ENCODE results near the gene ILK.

Gene ILK

DNA sequence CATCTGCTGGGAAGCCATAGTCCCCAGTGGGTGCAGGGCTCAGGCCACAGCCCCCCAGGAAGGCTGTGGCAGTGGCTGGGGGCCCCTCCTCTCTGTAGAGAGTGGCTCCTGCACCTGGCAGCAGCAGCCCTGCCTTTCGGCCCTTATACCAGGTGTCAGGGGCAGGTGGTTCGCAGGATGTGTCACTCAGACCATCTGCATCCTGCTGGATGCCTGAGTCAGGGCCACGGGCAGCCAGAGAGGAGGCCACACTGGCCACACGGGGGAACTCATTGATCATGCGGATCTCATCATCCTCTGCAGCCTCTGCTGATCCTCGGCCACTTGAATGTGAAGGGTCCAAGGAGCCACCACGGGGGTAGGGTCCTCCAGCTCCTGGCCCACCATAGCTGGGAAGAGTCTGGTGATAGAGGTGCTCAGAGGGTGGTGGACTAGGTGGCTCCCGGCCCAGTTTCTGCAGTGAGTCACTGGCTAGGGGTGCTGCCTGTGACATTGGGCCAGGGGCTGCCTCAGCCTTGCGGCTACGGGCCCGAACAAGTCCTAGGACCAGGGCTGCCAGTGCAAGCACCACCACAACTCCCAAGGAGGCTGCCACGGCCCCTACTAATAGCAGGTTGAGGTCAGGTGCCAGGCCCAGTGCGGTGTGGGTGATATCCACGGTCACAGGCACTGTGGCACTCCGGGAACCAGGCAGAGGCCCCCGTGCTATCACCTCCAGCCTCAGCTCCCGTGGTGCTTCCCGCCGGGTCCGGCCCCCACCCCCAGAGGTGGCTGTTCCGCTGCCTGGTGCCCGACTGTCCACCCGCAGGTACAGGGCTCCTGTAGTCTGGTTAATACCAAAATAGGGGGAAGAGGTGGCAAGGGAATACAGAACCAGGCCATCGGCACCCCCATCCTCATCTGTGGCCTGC is 18.9 kb downstream of the ILK start:
- no peak for DNase-seq

DNA sequence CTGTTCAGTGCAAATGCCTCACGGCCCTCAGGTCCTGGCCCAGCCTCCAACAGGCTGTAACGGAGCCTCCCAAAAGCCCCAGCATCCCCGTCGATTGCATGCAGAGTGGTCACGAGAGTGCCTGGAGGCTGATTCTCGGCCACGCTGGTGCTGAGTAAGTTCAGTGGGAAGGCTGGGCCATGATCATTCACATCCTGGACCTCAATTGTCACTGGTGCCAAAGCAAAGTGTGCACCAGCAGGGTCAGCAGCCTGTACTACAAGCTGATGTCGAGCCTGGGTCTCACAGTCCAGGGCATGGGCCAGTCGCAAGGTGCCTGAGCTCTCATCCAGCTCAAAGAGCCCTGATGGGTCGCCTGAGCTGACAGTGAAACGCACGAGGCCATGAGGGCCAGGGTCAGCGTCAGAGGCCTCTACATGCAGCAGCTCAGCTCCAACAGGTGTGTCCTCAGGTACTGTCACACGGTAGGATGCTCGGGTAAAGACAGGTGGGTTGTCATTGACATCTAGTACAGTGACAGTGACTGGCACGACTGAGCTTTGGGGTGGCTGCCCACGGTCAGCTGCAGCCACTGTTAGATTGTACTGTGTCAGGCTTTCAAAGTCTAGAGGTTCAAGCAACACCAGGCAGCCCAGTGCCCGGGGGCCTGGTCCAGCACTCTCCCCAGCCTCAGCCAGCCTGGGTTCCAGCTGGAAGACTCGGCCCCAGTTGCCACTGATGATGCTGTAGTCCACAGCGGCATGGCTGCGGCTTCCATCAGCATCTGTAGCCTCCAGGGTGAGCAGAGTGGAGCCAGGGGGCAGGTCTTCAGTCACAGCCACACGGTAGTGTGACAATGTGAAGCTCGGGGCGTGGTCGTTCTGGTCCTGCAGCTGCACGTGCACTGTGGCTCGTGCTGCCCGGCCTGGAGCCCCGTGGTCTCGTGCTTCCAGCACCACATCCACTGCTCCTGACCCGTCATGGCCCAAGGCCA is 20.1 kb downstream of the ILK start:
- no peak for DNase-seq

DNA sequence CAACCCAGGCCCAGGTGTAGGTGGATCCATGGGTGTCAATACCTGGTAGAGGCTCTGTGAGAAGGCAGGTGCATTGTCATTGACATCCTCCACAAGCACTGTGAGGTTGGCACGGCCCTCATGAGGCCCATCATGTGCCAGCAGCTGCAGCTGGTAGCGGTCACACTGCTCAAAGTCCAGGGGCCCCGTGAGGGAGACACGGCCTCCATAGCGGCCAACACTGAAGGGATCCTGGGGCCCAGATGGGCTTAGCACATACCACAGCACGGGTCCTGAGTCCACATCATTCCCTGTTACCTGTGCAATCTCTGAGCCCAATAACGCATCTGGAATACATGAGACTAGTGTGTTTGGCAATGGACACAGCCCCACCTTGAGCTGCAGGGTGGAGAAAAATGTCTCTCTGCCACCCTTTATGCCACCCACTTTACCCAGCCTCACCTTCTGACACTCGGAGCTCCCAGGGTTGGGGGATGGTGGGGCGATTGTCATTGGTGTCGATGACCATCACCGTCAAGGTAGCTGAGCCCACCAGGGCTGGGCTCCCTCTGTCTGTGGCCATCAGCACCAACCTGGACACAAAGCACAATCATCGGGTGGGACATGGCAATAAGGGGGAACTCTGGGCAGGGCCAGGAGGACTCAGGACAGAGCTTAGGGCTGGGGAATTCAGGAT is 21.7 kb downstream of the ILK start:
- DNase-seq, result no peak

DNA sequence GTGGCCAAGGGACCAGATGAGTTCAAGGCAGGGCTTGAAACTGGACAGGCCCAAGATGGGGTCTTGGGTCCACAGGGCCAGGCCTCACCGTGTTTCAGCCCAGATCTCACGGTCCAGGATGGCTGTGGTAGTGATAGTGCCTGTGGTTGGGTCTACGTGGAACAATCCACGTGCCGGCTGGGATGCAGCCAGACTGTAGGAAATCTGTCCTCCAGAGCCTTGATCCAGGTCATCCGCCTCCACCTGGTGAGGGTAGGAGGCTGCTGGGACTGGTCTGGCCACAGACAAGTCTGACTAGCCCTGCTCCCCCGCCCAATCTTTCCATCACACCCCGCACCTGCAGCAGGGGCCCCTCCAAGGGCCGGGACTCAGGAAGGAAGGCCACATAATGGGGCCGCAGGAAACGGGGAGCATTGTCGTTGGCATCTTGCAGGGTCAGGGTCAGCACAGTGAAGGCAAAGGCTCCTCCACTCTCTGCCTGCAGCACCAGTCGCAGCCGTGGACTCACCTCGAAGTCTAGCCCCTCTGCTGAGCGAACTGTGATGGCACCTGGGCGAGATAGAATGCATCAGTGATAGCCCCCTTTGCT is 22.4 kb downstream of the ILK start:
- DNase-seq, result no peak

DNA sequence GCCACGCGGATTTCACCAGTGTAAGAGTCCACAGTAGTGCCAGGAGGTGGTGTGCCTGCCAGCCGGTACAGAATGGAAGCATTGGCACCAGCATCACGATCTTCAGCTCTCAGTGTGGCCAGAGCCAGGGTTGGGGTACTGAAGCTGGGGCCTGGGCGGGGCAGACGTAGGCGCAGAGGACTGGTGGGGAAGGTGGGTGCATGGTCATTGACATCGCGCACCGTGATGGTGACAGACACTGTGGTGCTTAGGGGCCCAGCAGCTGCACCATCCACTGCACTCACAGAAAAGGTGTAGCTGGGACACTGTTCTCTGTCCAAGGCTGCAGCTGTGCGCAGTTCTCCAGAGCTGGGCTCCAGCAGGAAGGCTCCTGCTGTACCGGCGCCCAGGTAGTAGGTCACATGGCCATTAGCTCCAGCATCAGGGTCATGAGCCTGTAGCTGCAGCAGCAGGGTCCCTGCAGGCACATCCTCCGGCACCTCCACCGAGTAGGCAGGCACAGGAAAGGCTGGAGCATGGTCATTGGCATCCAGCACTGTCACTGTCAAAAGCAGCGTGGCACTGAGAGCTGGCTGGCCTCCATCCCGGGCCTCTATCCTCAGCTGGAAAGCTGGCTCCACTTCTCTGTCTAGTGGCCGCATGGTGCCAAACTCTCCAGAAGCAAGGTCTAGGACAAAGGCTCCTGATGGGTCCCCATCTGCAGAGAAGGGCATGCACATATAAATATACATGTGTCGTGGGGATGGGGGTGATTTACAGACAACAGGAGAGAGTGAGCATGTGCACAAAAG is 23.6 kb downstream of the ILK start:
- DNase-seq, result no peak

DNA sequence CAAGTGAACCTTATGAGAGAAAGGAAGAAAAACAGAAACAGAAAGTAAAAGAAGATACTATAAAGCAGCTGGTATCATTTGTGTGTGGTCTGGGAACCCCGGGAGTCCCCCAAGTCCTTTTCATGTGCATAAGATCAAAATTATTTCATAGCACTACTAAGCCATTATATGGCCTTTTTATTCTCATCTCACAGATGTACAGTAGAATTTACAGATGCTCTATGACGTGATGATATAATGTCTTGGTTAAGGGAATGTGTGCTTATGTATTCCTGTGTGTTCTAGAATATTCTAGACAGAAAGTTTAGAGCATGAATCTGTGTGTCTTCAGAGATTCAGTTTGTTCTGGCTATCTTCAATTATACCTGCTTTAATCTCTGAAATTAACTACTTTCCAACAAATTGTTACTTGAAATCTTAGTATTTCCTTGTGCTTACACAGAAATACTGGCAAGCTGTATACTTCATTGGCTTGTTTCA is 24.2 kb downstream of the ILK start:
- peak; percentile 38 for DNase-seq

DNA sequence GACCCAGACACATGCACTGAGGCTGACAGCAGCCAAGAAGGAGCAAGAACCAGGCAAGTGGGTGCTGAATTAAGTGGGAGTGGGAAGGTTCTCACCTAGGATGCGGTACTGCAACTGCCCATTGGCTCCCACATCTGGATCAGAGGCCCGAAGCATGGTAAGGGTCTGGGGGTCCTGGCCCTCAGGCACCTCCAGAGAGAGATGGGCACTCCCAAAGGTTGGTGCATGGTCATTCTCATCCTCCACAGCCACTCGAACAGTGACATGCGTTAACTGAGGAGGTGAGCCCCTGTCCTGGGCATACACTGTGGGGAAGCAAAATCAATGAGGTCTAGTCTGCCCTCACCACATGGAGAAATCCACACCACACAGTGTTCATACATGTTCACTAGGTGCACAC is 25.0 kb downstream of the ILK start:
- DNase-seq, result no peak

DNA sequence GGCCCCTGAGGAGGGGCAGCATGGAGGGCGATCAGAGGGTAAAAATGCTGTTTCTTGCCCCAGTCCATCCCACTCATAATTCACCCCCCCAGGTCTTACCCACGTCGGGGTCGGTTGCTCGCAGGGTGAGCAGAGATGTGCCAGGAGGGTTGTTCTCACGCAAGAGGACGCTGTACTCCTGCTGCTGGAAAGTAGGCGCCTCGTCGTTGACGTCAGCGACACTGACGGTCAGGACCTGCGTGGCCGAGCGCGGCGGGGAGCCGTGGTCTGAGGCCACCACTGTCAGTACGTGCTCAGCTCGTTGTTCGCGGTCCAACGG is 26.0 kb downstream of the ILK start:
- DNase-seq, result no peak

DNA sequence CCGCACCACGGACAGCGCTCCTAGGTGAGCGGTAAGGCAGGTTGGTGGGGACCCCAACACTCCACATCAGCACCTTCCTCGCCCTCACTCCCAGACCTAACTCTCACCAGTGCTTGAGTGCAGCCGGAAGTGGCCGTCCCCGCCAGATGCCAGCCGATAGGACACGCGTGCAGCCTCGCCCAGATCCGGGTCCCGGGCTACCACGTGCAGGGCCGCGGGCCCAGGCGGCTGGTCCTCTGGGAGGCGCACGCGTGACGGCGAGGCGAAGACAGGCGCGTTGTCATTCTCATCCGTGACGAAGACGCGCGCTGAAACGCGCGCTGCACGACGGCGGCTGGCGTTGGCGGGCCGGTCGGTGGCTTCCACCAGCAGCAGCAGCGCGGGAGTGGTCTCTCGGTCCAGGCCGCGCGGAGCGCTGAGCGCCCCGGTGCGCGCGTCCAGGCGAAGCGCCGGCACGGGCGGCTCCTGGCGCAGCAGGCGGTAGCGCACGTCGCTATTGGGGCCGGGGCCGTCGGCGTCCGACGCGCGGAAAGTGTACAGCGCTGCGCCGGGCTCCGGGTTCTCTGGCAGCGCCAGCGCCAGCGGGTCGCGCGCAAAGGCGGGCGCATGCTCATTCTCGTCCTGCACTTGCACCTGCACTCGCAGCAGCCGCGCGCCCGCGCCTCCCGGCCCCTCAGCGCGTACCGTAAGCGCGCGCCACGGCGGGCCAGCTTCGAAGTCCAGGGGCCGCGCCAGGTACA is 26.5 kb downstream of the ILK start:
- no peak for DNase-seq

DNA sequence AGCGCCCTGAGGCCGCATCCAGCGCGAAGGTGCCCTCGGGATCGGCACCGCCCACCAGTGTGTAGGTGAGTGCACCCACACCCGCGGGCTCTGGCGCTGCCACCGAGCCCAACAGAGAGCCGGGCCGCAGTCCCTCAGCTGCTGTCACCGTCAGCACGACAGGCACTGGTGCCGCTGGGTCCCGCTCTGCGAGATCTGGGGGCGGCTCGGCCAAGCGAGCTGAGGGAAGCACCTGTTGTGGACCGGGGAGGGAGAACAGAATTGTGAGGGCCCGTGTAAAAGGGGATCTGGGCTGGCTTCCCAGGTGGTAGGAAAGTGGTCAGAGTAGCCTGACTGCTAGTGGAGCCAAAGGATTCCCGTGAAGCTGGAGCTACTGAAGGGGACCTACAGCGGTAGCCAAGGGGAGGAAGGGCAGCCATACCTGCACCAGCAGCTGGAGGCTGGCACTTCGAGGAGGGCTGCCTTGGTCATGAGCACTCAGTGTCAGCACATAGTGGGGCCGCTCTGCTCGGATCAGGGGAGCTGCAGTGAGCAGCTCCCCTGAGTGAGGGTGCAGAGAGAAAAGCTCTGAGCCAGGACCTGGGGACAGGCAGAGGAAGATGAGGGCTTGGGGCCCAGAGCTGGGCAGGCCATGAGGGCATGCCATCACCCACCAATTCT is 27.2 kb downstream of the ILK start:
- no peak for DNase-seq

DNA sequence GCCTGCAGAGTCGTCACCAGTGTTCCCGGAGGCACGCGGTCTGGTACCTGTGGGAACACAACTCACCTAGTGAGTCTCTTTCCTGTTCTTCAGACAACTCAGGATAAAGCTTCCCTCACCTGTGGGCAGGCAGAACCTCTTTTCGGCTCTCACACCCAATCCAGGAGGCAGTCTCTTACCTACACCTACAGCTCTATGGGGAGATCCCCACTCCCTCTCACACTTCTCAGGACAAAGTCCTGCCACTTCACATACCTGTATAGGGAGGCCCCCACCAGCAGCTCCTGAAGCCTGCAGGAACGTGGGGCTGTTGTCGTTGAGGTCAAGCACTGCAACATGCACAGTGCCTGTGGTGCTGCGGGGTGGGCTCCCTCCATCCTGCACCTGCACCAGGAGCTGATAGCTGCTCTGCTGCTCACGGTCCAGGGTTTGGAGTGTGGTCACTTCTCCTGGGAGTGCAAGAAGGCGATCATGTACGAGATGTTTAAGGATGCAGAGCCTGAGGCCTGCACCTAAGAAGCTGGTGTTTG is 27.9 kb downstream of the ILK start:
- DNase-seq, result no peak

DNA sequence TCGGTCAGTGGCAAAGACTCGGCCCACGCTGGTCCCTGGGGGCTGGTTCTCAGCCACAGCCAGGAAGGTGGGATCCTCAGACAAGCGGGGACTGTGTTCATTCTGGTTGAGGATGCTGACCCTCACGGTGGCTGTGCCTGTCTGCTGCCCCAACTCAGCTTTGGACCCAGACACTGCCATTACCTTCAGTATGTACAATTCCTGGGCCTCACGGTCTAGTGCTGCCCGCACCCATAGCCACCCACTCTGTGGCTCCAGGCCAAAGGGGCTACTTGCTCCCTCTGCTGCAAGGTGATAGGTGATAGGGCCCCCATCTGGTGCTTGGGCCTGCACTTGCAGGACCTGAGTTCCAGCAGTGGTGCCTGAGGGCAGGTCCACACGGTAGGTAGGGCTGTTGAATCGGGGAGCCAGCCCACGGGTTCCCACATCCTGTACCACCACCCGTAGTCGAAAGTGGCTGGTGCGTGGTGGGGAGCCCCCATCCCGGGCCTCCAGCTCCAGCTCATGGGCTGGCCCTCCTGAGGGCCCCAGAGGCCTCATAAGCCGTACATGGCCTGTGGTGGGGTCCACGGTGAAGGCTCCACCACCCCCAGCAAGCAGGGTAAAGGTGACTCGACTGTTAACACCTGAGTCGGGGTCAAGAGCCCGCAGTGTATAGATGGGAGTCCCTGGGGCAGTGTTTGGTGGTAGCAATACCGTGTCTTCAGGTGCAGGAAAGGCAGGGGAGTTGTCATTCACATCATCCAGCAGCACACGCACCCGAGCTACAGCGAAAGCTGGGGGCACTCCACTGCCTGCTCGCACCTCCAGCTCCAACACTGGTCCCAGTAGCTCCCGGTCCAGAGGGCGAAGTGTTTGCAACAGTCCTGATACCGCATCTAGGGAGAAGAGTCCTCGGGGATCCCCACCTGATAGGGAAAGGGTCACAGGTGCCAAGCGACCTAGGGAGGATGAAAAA is 28.8 kb downstream of the ILK start:
- no peak for DNase-seq

DNA sequence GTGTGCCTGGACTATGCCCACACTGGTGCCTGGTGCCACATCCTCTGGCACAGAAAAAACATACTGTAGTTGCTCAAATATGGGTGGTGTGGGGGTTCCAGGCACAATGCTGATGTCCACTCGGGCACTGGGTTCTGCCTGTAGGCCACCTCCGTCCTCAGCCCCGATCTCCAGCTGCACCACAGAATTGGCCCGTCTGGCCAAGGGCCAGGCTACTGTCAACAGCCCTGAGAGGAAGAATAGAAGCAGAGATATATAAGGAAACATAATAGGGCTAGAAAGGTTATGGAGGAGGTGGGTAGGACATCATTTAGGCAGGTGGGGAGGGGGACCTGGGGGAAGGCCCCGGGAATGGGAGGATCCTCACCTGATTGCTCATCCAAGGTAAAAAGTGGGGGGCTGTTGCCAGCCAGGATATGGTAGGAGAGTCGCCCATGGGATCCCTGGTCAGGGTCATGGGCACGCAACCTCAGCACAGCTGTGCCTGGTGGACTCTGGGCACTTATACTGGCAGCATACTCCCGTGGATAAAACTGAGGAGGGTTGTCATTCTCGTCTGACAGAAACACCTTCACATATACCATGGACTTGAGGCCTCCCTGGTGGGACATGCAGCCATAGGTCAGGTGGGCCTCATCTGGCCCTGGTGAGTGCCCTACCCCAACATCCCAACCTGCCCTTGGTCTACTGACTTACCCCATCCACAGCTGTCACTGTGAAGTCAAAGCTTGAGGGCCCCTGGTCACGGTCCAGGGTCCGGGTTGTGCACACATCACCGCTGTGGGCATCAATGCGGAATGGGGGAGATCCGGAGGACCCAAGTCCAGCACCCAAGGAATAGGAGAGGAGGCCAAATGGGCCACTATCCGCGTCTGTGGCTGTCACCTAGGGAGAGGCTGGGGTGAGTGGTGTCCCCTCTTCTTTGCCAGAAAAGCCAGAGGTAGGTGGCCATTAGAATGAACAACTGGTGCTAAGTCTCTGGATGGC is 30.1 kb downstream of the ILK start:
- no peak for DNase-seq

DNA sequence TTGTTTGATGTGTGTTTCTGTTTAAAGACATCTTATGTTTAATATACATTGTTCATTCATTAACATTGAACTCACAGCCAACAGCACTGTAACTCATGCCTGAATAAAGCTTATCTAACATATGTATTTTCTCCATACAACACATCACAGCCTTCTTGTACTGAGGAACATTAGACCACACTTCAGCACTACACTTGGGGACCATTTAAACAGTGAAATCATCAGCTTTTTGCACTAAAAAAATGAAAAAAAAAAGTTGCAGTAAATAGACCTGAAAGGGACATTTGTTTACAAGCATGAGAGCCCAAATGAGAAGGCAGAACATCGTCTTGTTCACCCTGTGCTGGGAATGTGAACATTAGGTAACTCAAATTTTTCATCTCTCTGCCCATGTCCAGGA is 31.0 kb downstream of the ILK start:
- DNase-seq, result no peak

DNA sequence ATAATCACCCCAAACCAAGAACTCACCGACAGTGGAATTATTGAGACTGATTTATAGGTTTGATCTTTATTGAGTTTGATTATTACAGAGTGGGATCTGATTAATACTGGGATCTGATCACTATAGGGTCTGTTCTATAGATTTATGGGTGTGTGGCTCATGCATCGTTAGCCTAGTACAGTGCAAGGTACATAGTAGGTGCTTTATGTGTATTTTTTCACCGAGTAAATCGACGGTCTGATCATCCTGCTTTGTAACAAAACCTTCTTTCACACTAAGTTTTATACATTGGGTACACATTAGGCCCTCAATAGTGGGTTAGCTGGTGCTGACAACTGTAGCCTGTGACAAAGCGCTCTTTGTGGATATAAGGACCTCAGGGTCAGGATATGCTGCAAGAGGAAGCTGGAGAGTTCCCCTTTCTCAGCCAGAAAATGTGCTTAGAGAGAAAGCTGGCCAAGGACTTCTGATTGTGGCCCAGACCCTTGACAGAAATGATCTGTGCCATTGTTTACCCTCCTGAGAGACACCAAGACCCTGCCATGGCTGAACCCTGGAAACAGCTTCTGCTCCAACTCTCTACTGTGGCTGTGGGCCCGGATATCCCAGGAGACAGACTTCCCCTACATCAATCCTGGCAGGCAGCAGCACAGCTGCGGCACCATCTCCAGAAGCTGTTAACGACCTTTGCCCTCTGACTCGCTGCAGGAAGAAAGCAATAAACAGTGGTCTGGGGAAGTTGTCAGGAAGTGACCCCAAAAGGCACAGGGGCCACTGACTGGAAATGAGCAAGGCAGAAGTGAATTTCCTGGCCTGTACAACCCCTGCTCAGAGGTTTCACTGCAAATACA is 31.7 kb downstream of the ILK start:
- DNase-seq, result no peak

DNA sequence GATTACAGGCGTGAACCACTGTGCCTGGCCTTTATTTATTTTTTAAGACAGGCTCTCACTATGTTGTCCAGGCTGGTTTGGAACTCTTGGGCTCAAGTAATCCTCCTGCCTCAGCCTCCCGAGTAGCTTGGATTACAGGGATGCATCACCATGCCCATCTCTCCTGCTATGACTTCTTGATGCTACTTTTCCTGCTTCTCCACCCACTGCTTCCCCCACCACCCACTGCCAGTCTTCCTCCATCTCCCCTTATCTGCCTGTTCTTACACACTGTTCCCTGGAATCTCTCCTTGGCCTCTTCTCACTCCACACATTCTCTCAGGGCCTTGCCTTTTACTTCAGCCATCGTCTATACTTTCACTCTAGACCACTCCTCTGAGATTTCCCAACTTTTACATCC is 32.9 kb downstream of the ILK start:
- no peak for DNase-seq

DNA sequence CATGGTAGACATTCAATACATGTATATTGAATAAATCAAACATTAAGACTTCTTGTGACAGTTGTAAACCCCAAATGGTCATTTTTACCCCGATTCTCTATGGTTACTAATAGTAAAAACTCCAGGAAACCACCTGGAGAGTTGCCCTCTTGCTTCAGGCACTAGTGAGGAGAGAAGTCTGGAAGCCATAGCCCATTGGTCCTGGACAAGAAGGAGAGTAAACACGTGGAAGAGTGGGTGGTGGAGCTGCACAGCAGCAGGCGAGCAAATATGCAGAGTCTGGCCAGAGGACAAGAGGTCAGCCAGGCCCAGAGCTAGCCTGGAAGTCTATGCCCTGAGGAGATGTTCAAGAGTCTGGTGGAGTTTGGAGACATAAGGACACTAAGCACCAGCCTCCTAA is 34.3 kb downstream of the ILK start:
- no peak for DNase-seq
